T follicular helper cell (primary cell): ENCODE results near the gene APBA3.

Source experiments
- DNase-seq: peaks from one replicate; pipeline ENCODE4 v3.0.0-alpha.2; 2020; ENCODE audit warnings: low read depth

APBA3 gene

GRCh38 chr19:3748965-3749364 is 12.5 kb downstream of the APBA3 start:
- no peak for DNase-seq

GRCh38 chr19:3746371-3747056 is 15.0 kb downstream of the APBA3 start:
- DNase-seq = no peak

- no peak for DNase-seq
Observed at GRCh38 chr19:3745363-3746045, 16.0 kb downstream of the APBA3 start.

GRCh38 chr19:3743486-3743885 is 18.0 kb downstream of the APBA3 start:
- DNase-seq = no peak

GRCh38 chr19:3740431-3740830 is 21.1 kb downstream of the APBA3 start:
- no peak for DNase-seq

- DNase-seq = no peak
Observed at GRCh38 chr19:3738477-3739220, 22.8 kb downstream of the APBA3 start.

GRCh38 chr19:3737487-3738205 is 23.8 kb downstream of the APBA3 start:
- no peak for DNase-seq

- no peak for DNase-seq
Observed at GRCh38 chr19:3736106-3736724, 25.3 kb downstream of the APBA3 start.

- no peak for DNase-seq
Observed at GRCh38 chr19:3734310-3734600, 27.2 kb downstream of the APBA3 start.

GRCh38 chr19:3733549-3734309 is 27.8 kb downstream of the APBA3 start:
- no peak for DNase-seq

- no peak for DNase-seq
Observed at GRCh38 chr19:3732108-3732507, 29.4 kb downstream of the APBA3 start.

- no peak for DNase-seq
Observed at GRCh38 chr19:3730457-3730958, 31.0 kb downstream of the APBA3 start.

GRCh38 chr19:3725640-3726310 is 35.7 kb downstream of the APBA3 start:
- DNase-seq = no peak

- DNase-seq = no peak
Observed at GRCh38 chr19:3725121-3725520, 36.4 kb downstream of the APBA3 start.

GRCh38 chr19:3723883-3724282 is 37.6 kb downstream of the APBA3 start:
- DNase-seq = no peak

GRCh38 chr19:3723110-3723488 is 38.4 kb downstream of the APBA3 start:
- DNase-seq = no peak

GRCh38 chr19:3722443-3723109 is 38.9 kb downstream of the APBA3 start:
- no peak for DNase-seq

GRCh38 chr19:3721887-3722442 is 39.5 kb downstream of the APBA3 start:
- DNase-seq = no peak

- peak; percentile 86 for DNase-seq
Observed at GRCh38 chr19:3721131-3721886, 40.2 kb downstream of the APBA3 start.
